Measurements from ENCODE around the gene S100A10.
A peak's percentile ranks its signal among the peaks of the same experiment; 100 is the strongest.

Gene S100A10

GRCh38 chr1:152013664-152014237 lies 20.1 kb upstream of the S100A10 start:
- no peak for DNase-seq (ENCODE audit: low spot score)

DNA sequence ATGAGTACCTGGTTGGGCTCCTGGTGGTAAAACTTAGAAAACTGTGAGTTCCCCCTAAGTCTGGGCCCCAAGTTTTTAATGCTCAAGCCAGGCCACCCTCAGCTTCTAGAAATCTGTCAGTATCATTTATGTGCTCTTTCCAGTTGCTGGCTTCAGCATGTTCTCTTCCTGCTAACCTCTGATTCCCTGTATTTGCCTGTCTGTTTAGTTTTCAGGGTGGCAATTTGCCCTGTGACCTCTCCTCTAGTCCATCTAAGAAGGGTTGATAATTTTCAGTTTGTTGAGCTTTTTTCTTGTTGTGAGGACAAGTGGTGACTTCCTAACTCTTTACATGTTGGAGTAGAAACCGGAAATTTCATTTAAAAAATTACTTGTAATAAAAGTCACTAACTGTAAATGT lies 16.0 kb upstream of the S100A10 start:
- no peak for DNase-seq (ENCODE audit: low spot score)

DNA sequence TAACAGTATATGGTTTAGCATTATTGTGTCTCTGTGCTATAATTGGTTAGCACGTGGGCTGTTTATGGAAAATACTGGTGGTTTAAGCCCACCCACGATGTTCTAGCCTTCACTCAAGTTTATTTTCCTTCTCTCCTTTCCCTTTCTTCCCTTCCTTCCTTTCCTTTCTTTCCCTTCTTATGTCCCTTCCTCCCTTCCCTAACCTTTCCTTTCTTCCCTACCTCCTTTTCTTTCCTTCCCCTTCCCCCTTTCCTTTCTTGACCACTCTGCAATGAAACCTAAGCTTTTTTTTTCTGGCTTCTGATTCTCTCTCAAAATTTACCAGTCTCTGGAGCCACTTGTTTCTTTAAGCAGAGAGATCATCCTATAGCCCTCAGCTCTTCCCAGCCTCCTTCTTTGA lies 13.4 kb upstream of the S100A10 start:
- DNase-seq (ENCODE audit: low spot score), result no peak

GRCh38 chr1:152005360-152005912 lies 11.8 kb upstream of the S100A10 start:
- no peak for DNase-seq (ENCODE audit: low spot score)

DNA sequence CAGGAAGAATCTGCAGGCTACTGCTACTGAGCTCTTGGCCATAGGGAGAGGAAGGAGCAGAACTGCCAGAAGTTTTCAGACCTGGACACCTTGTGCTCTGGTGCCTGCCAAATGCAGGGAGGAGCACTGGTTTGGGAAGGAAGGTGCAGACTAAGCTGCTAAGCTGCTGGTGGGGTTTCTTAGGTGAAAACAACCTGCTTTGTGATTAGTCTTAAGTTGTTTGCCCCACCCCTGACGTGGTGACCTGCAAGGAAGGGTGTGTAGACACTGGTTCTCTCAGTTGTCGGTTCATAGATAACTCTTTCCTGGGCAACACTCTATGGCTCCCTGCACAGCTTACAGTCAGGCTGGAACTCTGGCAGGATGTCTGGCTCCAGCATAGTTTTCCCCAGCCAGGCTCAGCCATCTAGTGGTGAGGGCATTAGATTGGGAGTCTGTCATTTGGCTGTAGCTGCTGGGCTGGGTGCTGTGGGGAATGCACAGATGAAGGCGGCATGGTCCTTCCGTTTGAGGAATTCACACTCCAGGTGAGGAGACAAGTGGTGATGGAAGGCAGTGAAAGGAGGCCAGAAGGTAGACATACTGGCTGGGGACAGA lies 10.3 kb upstream of the S100A10 start:
- no peak for DNase-seq (ENCODE audit: low spot score)

DNA sequence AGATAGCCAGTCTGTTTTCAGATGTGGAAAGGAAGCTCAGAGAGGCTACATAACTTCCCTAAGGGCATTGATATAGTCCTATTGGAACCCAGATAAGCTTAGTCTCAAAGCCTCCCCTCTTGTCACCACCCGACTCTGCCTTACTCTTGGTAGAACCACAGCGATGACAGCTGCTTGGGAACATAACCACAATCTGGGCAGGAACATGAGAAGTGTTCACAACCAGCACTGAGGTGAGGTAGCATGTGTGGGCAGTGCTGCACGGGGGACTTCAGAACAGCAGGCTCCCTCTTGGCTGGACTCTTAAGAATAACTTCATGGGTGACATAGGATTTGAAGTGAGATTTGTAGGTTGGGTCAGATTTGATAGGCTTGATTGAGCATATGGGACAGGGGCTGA lies 9.3 kb upstream of the S100A10 start:
- no peak for DNase-seq (ENCODE audit: low spot score)

DNA sequence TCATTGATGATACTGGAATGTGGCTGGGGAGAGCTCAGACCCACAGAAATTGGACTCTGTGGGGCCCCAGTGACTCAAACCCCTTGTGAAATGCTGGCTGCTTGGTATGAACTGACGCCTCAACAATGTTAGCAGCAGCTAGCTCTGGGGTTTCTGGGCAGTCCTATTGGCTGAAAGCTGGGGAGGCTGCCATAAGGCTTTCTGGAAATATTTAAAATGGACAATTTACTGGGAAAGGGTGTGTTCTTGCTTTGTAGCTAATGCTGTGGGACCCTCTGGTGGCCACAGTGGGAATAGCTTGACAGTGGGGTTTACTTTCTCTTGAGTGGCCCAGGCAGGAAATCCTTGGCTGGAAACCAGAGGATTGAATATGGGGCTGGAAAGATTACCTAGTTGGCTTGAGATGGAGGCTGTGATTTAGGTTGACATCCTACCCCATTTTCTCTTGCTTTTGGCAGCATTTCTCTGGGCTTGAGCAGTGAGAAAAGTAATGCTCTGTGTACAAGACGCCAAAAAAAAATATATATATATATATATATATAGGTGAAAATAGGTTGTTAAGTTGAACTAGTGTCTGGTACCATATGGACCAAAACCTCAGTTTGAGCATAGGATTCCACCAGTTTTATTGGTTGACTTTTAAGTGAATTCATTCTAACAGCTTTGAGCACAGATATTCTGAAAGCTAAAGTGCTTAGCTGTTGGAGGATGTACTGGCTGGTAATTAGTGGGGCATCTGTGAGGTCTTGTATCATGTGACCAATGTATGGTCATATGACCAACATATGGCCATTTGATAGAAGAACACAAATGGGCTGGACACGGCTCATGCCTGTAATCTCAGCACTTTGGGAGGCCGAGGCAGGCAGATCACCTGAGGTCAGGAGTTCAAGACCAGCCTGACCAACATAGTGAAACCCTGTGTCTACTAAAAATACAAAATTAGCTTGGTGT lies 8.2 kb upstream of the S100A10 start:
- DNase-seq (ENCODE audit: low spot score), result peak; percentile 94

- no peak for DNase-seq (ENCODE audit: low spot score)
These were observed 7.4 kb upstream of the S100A10 start for GRCh38 chr1:152000964-152001630.

DNA sequence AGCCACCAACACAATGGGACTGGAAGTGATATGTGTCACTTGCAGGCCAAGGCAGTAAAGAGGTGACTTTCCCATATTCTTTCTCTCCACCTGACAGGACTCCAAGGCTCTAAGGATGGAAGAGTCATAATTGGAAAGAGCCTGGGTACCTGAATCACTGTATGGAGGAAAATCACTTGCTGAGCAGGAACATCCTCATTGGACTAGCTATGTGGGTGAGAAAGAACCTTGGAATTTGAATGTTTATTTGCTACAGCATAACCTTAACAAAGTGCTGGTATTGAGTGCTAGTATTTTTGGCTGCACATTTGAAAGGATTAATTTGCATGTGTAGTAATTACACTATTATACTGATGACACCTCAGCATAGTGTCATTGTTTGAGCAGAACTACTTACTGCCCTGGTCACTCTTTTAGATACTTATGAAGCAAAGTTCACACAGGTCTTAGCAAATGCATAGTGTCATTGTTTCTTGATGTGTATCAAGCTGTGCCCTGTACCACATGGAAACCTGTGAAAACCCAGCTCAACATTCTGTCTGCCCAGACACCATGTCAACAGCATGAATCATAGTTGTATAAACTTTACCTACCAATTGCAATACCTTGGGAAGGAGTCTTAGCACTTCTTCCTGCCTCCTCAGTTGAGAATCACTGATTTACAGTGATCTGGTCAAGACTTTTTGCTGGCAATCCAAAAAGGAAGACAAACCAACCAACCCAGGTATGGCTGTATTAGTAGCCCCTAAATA lies 5.1 kb upstream of the S100A10 start:
- no peak for DNase-seq (ENCODE audit: low spot score)

DNA sequence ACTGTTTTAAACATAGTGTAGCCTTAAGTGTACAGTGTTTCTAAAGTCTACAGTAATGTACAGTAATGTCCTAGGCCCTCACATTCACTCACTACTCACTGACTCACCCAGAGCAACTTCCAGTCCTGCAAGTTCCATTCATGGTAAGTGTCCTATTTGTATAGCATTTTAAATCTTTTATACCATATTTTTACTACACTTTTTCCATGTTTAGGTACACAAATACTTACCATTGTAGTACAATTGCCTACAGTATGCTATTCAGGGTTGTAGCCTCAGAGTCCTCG lies 3.6 kb upstream of the S100A10 start:
- DNase-seq (ENCODE audit: low spot score), result no peak

GRCh38 chr1:151995774-151996173 lies 2.1 kb upstream of the S100A10 start:
- DNase-seq (ENCODE audit: low spot score), result no peak

- no peak for DNase-seq (ENCODE audit: low spot score)
These were observed 1.3 kb upstream of the S100A10 start for GRCh38 chr1:151994956-151995355.

DNA sequence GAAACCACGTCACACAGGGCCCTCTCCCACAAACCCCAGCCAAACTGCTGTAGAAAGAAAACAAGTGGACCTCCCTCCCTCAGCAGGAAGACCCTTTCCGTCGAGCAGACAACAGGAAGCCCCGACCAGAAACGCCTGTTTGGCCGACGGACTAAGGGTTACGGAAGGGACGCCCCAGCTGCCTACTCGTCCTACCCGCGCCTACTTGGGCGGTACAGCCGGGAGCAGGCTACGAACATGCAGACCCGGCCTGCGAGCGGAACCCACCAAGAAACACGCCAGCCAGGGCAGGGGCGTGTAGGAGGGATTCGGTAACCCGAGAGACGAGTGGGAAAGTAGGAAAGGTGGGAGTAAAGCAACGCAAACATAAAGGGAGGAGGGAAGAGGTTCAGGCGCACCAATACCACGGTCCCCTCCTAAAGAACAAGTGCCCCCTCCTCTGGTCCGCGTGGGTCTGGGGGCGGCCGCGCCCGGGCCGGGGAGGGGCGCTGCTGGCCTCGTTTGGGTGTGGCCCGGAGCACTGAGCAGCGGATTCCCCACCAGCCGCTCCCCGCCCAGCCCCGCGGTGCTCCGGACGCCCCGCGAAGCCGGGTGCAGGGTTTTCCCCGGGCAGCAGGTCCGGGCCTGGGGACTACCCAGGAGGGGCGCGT lies 450 bp downstream of the S100A10 start:
- no peak for DNase-seq (ENCODE audit: low spot score)

- DNase-seq (ENCODE audit: low spot score), result peak; percentile 95
These were observed 1.2 kb downstream of the S100A10 start for GRCh38 chr1:151992303-151993083.

- no peak for DNase-seq (ENCODE audit: low spot score)
These were observed 1.9 kb downstream of the S100A10 start for GRCh38 chr1:151991663-151992302.

- peak; percentile 65 for DNase-seq (ENCODE audit: low spot score)
These were observed 2.8 kb downstream of the S100A10 start for GRCh38 chr1:151990856-151991198.

DNA sequence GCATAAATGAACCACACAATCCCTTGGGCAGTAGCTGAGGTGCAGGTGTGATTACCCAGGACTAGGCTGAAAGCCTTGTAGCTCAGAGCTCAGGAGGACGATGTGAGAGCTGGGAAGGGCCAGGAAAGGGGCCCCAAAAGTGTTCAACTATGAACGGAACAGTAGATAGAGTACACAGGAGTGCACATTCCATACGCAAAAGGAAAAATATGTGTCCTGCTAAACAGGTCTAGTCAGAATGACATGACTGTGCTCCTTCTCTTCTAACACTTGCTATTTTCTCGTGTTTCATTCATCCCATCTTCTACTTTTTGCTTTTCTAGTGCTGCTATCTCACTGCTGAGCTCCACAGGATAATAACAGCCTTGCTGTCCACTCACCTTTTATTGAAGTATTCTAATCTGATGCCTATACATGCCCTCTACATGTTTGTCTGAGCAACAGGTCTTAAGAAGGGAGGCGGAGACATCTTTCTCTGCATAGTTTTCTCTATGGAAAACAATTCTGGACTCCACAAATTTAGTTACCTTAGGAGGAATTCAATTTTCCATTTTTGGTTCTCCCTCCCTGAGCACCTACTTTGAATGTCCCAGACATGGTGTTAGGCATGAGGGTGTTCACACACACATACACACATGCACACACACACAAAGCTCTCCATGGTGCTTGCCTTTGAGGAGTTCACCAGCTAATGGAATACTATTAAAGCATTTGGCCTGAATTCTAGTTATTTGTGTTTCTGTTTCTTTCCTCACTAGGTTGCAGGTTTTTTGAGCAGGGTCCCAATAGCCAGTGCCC lies 3.4 kb downstream of the S100A10 start:
- no peak for DNase-seq (ENCODE audit: low spot score)

DNA sequence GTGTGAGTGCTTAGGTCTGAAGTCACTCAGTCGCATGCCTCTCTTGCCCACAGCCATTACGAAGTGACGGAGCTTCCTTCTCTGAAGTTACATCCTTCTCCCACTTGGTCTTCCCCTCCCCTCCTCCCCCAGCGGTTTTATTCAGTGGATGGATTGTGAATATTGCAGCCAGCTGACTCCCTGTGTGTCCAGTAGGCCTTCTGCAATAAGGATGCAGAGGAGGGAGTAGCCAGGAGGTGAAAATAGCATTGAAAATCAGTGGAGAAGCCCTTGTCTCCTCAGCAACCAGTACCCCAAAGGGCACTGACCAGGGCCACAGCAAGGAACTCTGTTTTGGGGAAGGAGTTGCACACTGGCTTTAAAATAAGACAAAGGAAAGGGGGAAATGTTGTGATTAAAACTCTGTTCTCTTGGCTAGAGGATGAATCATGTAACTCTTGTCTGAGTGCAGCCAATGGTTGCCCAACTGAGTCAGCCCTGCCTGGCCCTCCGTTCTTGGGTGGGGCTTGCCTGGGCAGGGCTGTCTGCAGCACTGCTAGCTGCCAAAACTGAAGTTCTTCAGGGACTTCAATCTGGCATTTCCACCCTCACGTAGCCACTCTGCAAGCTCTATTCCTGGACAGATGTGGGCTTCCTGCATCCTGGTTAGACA lies 4.3 kb downstream of the S100A10 start:
- DNase-seq (ENCODE audit: low spot score), result no peak

All from COLO829 (cell line).